Right kidney (tissue), 1 donor: Measurements from ENCODE around the gene GARIN3.

Source experiments
- DNase-seq: peaks from one replicate; pipeline ENCODE4 v3.0.0-alpha.2; 2016

GARIN3 gene

DNA sequence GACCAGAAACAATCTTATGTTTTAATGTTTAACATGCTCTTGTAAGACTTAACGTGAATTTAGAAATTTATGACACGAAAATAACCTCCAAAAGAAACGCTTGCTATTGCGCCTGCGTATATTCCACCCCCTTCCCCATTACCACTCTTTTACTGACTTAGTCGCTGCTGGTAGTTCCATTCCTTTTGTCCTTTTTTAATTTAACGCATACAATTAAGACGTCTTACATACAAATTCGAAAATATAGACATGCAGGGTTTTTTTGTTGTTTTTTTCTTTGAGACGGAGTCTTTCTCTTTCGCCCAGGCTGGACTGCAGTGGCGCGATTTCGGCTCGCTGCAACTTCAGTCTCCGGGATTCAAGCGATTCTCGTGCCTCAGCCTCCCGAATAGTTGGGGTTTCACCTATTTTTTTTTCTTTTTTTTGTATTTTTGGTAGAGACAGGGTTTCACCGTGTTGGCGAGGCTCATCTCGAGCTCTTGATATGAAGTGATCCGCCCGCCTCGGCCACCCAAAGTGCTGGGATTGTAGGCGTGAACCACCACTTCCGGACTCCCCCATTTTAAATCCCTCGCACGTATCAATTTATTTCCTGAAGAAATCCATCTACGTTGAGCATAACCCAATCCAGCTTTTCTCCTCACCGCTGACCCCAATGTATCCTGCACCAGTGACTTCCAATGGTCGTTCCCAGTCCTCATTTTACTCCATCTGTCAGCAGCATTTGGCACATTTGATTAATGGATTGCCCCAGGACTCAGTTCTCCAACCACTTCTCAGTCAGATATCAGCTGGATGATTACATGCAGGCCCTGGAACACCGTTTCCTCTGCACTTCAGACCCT lies 22.7 kb downstream of the GARIN3 start:
- peak; percentile 92 for DNase-seq

DNA sequence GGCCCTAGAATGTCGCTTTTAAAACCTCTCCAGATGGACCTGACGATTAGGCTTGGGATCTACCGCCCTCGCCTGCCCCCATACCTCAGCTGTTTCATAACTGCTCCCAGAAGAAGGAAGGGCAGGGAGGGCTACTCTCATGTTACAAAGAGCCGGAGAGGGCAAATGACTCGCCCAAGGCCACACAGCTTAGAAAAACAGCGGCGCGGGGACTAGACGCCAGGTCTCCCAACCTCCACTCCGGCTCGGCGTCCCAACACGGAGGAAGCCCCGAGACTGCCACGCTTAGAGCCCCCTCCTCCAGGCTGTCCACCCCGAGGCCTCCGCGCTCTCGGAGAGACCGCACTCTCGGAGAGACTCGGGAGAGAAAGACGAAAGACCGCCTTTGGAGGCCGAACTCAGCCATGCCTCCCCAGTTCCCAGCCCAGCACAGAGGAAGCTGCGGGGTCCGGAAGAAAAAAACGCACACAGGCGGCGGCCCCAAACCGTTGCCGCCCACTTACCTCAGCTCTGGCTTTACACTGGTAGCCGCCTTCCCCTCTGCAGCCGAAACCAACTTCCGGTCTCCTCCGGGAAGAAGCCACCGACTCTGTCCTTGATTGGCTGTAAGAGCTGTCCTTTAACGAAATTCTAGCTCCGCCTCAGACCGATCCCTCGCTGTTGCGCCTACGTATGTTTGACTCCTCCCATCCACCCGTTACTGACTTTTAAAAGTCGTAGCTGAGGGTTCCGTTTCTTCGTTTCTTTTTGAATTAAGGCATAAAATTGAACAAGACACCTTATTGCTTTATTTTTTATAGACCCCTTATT lies 23.5 kb downstream of the GARIN3 start, which contains the start of gene MED7:
Gene MED7 (minus strand): TSS at position 549 of the 810 bp plus-strand sequence. CDS start 3,434 bp downstream, outside the sequence.
- peak; percentile 87 for DNase-seq

DNA sequence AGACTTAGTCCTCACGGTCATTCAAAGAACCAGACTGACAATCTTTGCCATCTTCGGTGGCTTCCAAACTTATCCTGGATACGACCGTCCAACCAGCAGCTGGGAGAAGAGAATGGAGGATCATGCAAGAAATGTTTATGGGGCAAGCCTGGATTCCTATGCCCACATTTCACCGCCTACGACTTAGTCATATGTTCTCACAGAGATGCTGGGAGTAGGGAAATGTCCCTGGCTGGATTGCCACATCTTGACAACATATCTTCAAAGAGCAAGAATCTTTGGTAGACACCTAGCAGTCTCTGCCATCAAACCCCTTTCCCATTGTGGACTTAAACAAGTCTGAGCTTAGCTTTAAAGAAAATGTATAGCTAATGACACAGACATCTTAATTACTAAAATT lies 28.4 kb downstream of the GARIN3 start:
- DNase-seq, result no peak

DNA sequence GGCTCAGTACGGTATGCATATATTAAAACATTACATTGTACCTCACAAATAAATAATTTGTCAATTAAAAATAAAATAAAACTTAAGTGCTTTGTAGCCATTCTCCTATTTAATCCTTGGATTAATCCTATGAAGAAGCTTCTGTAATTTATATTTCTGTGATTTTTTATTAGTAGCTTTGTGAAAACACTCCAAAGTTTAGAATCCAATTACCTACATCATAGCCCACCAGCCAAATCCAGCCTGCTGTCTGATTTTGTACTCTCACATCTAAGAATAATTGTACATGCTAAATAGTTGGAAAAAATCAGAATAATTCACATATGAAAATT lies 33.8 kb downstream of the GARIN3 start:
- DNase-seq, result no peak

DNA sequence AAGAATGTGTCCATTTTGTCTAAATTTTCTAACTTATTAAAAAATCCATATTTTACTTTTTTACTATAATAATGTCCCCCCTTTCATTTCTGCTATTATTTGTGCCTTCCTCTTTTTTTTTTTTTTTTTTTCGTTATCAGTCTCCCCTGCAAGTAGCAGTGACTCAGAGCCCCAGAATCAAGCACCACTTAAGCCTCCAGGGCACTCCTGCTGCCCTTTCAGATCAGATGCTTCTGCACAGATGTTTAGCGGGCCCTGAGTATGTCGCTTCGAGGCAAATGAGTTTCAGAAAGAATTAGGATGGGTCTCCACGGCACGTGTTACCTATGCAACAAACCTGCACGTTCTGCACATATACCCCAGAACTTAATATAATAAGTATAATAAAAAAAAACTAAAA lies 35.1 kb downstream of the GARIN3 start:
- DNase-seq, result no peak

DNA sequence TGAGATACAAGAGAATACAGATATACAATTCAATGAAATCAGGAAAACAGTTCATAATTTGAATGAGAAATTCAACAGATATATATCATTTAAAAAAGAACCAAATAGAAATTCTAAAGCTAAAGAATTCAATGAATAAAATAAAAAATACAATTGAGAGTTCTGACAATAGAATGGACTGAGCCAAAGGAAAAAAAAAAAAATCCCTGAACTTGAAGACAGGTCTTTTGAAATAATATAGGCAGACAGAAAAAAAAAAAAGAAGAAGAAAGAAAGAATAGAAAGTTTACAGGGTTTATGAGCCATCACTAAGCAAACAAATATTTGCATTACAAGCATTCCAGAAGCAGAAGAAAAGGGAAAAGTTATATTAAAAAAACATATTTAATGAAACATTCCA lies 44.4 kb downstream of the GARIN3 start:
- no peak for DNase-seq

DNA sequence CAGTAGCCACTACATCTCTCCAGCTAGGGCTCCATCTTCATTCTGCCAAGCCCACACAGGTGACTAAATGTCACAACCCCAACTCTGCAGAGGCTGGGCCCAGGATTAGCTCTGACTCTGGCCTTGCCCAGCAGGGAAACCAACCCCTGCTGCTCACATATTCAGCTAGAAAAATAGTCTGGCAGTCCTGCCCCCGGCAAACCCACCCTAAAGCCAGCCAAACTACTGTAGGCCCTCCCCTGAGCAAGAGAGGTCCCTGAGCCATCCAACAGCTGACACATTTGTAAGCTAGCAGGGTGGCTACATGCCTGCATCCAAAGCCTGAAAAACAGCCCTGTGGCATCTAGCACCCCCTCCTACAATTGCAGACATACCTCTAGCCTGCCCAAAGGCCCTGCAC lies 46.0 kb downstream of the GARIN3 start:
- DNase-seq, result no peak

DNA sequence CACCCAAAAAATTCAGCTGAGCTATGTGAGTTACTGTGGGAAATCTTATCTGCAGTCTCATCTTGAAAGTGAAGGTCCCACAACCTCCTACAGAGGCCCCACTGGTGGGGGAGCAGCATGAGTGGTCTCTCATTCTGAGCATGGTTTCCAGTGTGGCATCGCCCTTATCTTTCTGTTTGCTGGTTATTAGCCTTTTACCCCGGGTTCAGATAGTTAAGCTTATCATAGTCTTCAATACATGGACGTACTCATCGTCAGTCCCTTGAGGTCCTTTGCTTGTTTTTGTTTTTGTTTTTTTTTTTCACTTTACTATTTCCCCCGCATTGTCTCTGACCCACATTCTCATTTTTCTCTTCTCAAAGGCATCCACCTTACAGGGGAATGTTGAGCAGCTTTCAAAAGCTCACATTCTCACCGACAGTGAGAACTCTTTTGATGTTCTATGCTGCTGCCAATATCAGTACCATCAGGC lies 49.5 kb downstream of the GARIN3 start:
- DNase-seq, result no peak

DNA sequence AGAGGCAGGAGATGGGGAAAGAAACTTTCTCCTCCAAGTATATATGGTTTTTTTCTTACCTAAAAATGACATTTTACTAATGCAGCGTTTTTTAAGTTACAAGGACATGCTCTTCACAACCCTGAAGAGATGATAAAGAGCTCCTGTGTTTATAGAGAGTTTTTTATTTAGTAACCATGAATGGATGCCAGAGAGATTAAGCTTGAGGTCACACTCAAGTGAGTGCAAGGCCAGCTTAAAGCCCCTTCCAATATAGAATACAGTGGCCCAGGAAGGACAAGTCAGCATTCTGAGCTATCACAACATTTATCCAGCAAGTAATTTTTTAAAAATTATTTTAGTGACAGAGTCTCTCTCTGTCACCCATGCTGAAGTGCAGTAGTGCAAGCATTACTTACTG lies 50.6 kb downstream of the GARIN3 start:
- DNase-seq, result no peak

DNA sequence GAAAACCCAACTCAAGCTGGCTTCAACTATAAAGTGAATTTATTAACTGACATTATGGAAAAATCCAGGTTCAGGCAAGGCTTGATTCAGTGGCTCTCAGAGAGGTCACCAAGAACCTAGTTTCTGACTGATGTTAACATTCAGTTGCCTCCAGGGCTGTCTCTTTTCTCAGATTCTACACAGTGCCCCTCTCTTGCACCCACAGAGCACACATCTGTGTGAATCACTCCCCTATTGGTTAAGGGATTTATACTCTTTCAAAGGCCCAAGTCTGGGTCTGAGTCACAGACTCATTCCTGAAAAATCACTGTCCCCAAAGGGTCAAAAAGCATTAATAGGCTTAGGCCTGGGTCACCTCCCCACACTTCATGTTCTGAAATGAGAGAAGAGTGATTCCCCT lies 51.1 kb downstream of the GARIN3 start:
- DNase-seq, result no peak

DNA sequence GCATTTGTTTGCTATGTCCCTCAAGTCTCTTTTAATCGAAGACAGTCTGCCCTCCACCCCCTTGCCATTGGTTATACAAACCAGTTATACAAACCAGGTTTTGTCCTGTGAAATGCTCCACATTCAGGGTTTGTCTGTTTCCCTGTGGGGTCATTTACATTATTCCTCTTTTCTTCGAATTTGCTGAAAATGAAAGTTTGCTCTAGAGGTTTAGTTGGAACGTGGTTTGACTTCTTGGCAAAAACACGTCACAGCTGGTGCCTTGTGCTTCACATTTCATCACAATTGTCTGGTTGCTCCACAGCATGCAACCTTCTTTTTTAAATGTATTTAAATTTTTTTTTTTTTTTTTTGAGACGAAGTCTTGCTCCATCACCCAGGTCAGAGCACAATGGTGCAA lies 53.1 kb downstream of the GARIN3 start:
- DNase-seq, result no peak
